Smooth muscle cell (in vitro differentiated cells): ENCODE results near the gene GUCA1C. TPM values are rescaled to one million over a fixed set of nuclear protein-coding genes. Genes with fewer than 3 reads are reported as not detected.

Experiments used
- DNase-seq: peaks from one replicate; lab custom pipeline; 2025; ENCODE audit not compliant: unreplicated experiment; lab: John Stamatoyannopoulos, UW
- H2AFZ ChIP-seq: fragments of 200-600 bp; sonication (generic); 2 replicates; pipeline ENCODE4 v1.6.0; 2016; ENCODE audit warnings: antibody characterized with exemption, low read depth, mild to moderate bottlenecking
- H3F3A ChIP-seq: fragments of 200-600 bp; sonication (generic); 2 replicates; pipeline ENCODE4 v1.6.0; 2017; ENCODE audit warnings: antibody characterized with exemption, low read depth
- H3K27ac ChIP-seq: fragments of 200-600 bp; sonication (generic); 2 replicates; pipeline ENCODE4 v1.5.1; 2016; ENCODE audit warnings: low read depth, mild to moderate bottlenecking
- H3K27me3 ChIP-seq: fragments of 200-600 bp; sonication (generic); 2 replicates; pipeline ENCODE4 v1.6.1; 2016; ENCODE audit warnings: low read depth, mild to moderate bottlenecking
- H3K36me3 ChIP-seq: fragments of 200-600 bp; sonication (generic); 2 replicates; pipeline ENCODE4 v1.5.1; 2016; ENCODE audit warnings: low read depth
- H3K4me1 ChIP-seq: fragments of 200-600 bp; sonication (generic); 2 replicates; pipeline ENCODE4 v1.5.1; 2016; ENCODE audit warnings: low read depth
- H3K4me2 ChIP-seq: fragments of 200-600 bp; sonication (generic); 2 replicates; pipeline ENCODE4 v1.6.0; 2016; ENCODE audit warnings: mild to moderate bottlenecking
- H3K4me3 ChIP-seq: fragments of 200-600 bp; sonication (generic); 2 replicates; pipeline ENCODE4 v1.5.1; 2016; ENCODE audit warnings: mild to moderate bottlenecking
- H3K79me2 ChIP-seq: fragments of 200-600 bp; sonication (generic); 2 replicates; pipeline ENCODE4 v1.6.0; 2016; ENCODE audit warnings: low read depth, mild to moderate bottlenecking
- H3K9ac ChIP-seq: fragments of 200-600 bp; sonication (generic); 2 replicates; pipeline ENCODE4 v1.6.0; 2016; ENCODE audit warnings: low read depth
- H3K9me3 ChIP-seq: fragments of 200-600 bp; sonication (generic); replicated peaks from 2 replicates; pipeline ENCODE4 v1.5.1; 2016; ENCODE audit warnings: low read depth
- H4K20me1 ChIP-seq: fragments of 200-600 bp; sonication (generic); 2 replicates; pipeline ENCODE4 v1.6.0; 2016; ENCODE audit warnings: low read depth
- WGBS: methylation state at CpG from one replicate; pipeline ENCODE4 v1.1.7; 2016; ENCODE audit warnings: low lambda C conversion rate; 5-methylcytosine and 5-hydroxymethylcytosine counted together
- polyA plus RNA-seq: library from polyadenylated mRNA; unstranded; fragments of >200 nt; fragmentation: Nextera tagmentation; extraction: Ambion mirVana; gene quantifications from 2 replicates; pipeline ENCODE4 v1.2.1, GENCODE V29; 2016
- total RNA-seq: library from RNA; depleted of rRNA; stranded (reverse); fragments of >200 nt; gene quantifications from 2 replicates; pipeline ENCODE4 v1.2.3, GENCODE V29; 2014
- TF ChIP-seq, protein P1 (sequence below): fragments of 200-600 bp; sonication (generic); IDR thresholded peaks from 2 replicates; pipeline ENCODE4 v1.5.1; 2017; ENCODE audit warnings: borderline replicate concordance, mild to moderate bottlenecking, antibody characterized with exemption; ENCODE audit not compliant: insufficient read depth, poor library complexity, severe bottlenecking

GUCA1C gene
- total and polyA plus RNA-seq, 2 experiments from 2014 or later: not detected

DNA sequence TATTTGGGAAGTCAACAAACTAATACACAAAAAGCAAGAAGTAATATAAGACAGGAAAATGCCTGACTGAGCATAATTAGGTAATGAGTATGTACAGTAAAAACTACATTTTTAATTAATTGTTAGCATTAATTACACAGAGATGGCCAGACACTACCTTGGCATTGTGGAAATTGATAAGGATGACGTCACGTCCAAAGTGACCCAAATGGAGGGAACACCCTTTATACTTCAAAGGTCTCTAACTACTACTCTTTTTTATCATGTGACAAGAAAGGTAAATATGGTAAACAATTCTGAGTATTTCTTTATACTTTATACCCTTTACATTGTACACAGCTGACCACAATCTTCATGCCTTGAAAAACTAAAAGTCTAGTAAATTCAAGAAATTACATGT, 22.4 kb upstream of the GUCA1C start:
- Histone ChIP-seq H4K20me1 (no peaks in the 10 kb centered on the region), H3K4me1 (no peaks in the 10 kb centered on the region), H3K9me3 (no peaks in the 10 kb centered on the region), H3K36me3 (no peaks in the 10 kb centered on the region), H3K4me3 (no peak overlapping the region), H3K27me3 (no peaks in the 10 kb centered on the region), H3K4me2 (no peak overlapping the region), H3K27ac (no peak overlapping the region), H3F3A (no peaks in the 10 kb centered on the region), H3K79me2 (no peaks in the 10 kb centered on the region), H3K9ac (no peak overlapping the region), H2AFZ (no peak overlapping the region)
- no peak for DNase-seq
- TF ChIP-seq, protein P1, sequence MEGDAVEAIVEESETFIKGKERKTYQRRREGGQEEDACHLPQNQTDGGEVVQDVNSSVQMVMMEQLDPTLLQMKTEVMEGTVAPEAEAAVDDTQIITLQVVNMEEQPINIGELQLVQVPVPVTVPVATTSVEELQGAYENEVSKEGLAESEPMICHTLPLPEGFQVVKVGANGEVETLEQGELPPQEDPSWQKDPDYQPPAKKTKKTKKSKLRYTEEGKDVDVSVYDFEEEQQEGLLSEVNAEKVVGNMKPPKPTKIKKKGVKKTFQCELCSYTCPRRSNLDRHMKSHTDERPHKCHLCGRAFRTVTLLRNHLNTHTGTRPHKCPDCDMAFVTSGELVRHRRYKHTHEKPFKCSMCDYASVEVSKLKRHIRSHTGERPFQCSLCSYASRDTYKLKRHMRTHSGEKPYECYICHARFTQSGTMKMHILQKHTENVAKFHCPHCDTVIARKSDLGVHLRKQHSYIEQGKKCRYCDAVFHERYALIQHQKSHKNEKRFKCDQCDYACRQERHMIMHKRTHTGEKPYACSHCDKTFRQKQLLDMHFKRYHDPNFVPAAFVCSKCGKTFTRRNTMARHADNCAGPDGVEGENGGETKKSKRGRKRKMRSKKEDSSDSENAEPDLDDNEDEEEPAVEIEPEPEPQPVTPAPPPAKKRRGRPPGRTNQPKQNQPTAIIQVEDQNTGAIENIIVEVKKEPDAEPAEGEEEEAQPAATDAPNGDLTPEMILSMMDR: no peak
- 88% methylated on average over 2 of the region's 2 CpGs for WGBS

DNA sequence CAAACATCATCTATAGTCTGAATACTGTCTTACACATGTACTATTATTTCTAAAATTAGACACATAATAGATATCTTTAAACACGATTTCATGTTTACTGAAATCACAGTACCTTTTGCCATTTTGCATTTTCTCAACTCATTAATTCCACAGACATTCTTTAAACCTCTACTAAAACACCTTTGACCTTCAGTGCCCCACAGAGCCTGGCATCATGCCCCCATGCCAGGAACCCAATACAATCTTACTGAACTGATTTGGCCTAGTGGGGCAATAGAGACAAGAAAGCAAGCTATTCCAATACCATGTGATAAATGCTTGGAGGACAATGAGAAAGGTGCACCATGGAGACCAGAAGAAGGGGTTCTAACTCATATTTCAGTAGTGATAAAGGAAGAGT, 19.3 kb upstream of the GUCA1C start:
- Histone ChIP-seq H3K9ac (no peak overlapping the region), H3F3A (no peaks in the 10 kb centered on the region), H3K36me3 (no peaks in the 10 kb centered on the region), H3K27me3 (peaks cover 3% of the 10 kb centered on the region), H3K27ac (no peak overlapping the region), H3K4me1 (no peaks in the 10 kb centered on the region), H3K4me3 (no peak overlapping the region), H2AFZ (no peak overlapping the region), H4K20me1 (no peaks in the 10 kb centered on the region), H3K79me2 (no peaks in the 10 kb centered on the region), H3K4me2 (no peak overlapping the region), H3K9me3 (no peaks in the 10 kb centered on the region)
- TF ChIP-seq, protein P1: no peak
- DNase-seq: no peak
- 100% methylated on average over 1 of the region's 1 CpG for WGBS

DNA sequence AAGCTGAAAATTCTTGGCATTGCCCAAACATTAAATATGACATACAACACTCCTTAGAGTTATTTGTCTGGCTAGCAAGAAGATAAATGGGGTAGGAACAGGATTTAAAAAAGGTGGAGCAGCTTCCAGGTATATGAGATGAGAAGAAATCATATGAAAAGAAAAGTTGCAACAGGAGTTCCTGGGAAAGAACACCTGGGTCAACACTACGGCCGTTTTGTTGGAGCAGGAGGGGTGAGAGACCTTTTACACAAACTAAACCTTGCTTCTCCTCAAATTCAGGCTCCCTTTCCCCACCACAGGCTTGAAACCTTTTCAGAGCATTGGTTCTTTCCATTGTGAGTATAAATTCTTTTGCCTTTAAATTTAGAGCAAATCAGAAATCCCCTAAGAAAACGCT, 18.8 kb upstream of the GUCA1C start:
- Histone ChIP-seq H2AFZ (no peak overlapping the region), H3K27me3 (peaks cover 3% of the 10 kb centered on the region), H3K79me2 (no peaks in the 10 kb centered on the region), H3K4me3 (no peak overlapping the region), H3K4me2 (no peak overlapping the region), H3K9me3 (no peaks in the 10 kb centered on the region), H3K36me3 (no peaks in the 10 kb centered on the region), H4K20me1 (no peaks in the 10 kb centered on the region), H3F3A (no peaks in the 10 kb centered on the region), H3K9ac (no peak overlapping the region), H3K4me1 (no peaks in the 10 kb centered on the region), H3K27ac (no peak overlapping the region)
- 95% methylated on average over 3 of the region's 3 CpGs for WGBS
- TF ChIP-seq, protein P1: no peak
- DNase-seq: no peak

DNA sequence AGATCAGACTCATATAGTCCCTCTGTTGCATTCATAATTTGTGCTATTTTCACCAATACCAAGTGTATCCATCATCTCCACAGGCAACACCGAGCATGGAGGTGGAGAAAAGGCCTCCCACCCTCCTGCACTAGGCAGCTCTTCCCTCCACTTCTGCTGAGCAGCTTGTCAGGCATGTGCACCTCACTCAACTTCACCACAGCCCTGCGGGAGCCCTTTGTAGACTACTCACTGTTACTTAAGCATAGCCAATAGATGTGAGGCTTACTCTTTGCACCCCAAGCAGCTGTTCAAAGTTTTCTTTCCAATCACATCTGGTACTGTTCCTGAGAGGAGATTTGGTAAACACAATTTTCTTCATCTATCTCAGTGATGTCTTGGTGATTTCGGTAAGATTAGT, 16.9 kb upstream of the GUCA1C start:
- TF ChIP-seq, protein P1: no peak
- no peaks in the 10 kb centered on the region for H3K36me3 ChIP-seq
- H3K27ac ChIP-seq: no peak overlapping the region
- WGBS: 58% methylated on average over 3 of the region's 3 CpGs
- H3F3A ChIP-seq: no peaks in the 10 kb centered on the region
- H3K27me3 ChIP-seq: peaks cover 3% of the 10 kb centered on the region
- H3K4me2 ChIP-seq: no peak overlapping the region
- H3K4me1 ChIP-seq: no peaks in the 10 kb centered on the region
- no peaks in the 10 kb centered on the region for H3K79me2 ChIP-seq
- no peaks in the 10 kb centered on the region for H4K20me1 ChIP-seq
- no peak overlapping the region for H2AFZ ChIP-seq
- no peak overlapping the region for H3K4me3 ChIP-seq
- DNase-seq: no peak
- no peak overlapping the region for H3K9ac ChIP-seq
- no peaks in the 10 kb centered on the region for H3K9me3 ChIP-seq
